ENCODE measurements around the gene CLIC2. TPM values are rescaled to one million over a fixed set of nuclear protein-coding genes. Genes with fewer than 3 reads are reported as not detected.
"Not testable (repeated sequence)": the region's sequence is repeated elsewhere in the genome, so short reads cannot be mapped to it uniquely, and the experiment has no call there.

Gene CLIC2
- total RNA-seq, 1 experiment from 2014 or later = 2.7 TPM

DNA sequence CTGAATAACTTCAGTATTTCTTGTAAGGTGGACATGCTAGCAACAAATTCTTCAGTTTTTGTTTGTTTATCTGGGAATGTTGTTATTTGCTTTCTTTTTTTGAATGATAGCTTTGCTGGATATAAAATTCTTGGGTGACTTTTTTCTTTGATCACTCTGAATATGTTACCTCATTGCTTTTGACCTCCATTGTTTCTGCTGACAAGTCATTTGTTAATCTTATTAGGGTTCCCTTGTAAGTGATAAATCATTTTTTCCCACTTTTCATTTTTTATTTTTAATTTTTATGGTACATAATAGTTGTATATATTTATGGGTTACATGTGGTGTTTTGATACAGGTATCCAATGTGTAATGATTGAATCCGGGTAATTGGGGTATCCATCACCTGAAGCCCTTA, 63.4 kb downstream of the CLIC2 start:
- Histone ChIP-seq H3K27ac (ENCODE audit: low read depth, low read length, poor library complexity, severe bottlenecking) (no peak overlapping the region), H3K4me3 (ENCODE audit: low read depth, low read length, poor library complexity, severe bottlenecking) (no peak overlapping the region), H3K27me3 (replicated peaks; ENCODE audit: insufficient read depth, low read depth, low read length, poor library complexity) (no peaks in the 10 kb centered on the region), H3K9me3 (ENCODE audit: low read depth, low read length, poor library complexity, severe bottlenecking) (peaks cover 9% of the 10 kb centered on the region), H3K36me3 (ENCODE audit: insufficient read depth, low read length, poor library complexity, severe bottlenecking) (no peaks in the 10 kb centered on the region), H3K4me1 (ENCODE audit: insufficient read depth, low read length, poor library complexity, severe bottlenecking) (no peaks in the 10 kb centered on the region)
- CTCF ChIA-PET = no interaction called here
- no TSS peak for BruUV-seq (replicated peaks)
- no peak for TF ChIP-seq EZH2 (IDR thresholded peaks at IDR 0.05; ENCODE audit: borderline replicate concordance, low read depth, low read length, poor library complexity, severe bottlenecking)
- TF ChIP-seq, protein P1, sequence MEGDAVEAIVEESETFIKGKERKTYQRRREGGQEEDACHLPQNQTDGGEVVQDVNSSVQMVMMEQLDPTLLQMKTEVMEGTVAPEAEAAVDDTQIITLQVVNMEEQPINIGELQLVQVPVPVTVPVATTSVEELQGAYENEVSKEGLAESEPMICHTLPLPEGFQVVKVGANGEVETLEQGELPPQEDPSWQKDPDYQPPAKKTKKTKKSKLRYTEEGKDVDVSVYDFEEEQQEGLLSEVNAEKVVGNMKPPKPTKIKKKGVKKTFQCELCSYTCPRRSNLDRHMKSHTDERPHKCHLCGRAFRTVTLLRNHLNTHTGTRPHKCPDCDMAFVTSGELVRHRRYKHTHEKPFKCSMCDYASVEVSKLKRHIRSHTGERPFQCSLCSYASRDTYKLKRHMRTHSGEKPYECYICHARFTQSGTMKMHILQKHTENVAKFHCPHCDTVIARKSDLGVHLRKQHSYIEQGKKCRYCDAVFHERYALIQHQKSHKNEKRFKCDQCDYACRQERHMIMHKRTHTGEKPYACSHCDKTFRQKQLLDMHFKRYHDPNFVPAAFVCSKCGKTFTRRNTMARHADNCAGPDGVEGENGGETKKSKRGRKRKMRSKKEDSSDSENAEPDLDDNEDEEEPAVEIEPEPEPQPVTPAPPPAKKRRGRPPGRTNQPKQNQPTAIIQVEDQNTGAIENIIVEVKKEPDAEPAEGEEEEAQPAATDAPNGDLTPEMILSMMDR (conservative IDR thresholded peaks at IDR 0.05; ENCODE audit: low read depth, low read length) = no peak
- intact Hi-C loops (cut with micrococcal nuclease; ENCODE audit: unreplicated experiment) = no loop called here
- no peak for DNase-seq (ENCODE audit: low spot score)
- POLR2A ChIA-PET (ENCODE audit: low non-redundant PET) = no interaction called here

DNA sequence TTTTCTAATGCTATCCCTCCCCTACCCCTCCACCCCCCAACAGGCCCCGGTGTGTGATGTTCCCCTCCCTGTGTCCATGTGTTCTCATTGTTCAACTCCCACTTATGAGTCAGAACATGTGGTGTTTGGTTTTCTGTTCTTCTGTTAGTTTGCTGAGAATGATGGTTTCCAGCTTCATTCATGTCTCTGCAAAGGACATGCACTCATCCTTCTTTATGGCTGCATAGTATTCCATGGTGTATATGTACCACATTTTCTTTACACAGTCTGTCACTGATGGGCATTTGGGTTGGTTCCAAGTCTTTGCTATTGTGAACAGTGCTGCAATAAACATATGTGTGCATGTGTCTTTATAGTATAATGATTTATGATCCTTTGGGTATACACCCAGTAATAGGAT, 66.4 kb downstream of the CLIC2 start:
- H3K4me1 ChIP-seq (ENCODE audit: insufficient read depth, low read length, poor library complexity, severe bottlenecking); H3K9me3 ChIP-seq (ENCODE audit: low read depth, low read length, poor library complexity, severe bottlenecking); H3K27me3 ChIP-seq (replicated peaks; ENCODE audit: insufficient read depth, low read depth, low read length, poor library complexity); H3K36me3 ChIP-seq (ENCODE audit: insufficient read depth, low read length, poor library complexity, severe bottlenecking); DNase-seq (ENCODE audit: low spot score); H3K4me3 ChIP-seq (ENCODE audit: low read depth, low read length, poor library complexity, severe bottlenecking); POLR2A ChIA-PET (ENCODE audit: low non-redundant PET); BruUV-seq (replicated peaks); CTCF ChIA-PET; H3K27ac ChIP-seq (ENCODE audit: low read depth, low read length, poor library complexity, severe bottlenecking); intact Hi-C loops (cut with micrococcal nuclease; ENCODE audit: unreplicated experiment): not testable (repeated sequence)

DNA sequence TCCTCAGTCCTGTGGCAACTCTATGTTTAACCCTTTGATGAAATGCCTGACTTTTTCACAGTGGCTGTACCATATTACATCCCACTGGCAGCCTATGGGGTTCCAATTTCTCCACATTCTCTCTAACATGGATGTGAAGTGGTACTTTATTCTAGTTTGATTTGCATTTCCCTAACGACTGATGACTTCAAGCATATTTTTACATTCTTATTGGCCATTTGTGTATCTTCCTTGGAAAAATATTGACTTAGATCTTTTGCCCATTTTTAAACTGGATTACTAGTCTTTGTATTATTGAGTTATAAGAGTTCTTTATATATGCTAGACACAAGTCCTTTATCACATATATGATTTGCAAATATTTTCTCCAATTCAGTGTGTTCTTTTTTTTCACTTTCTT, 68.0 kb downstream of the CLIC2 start:
- no peak overlapping the region for H3K4me3 ChIP-seq (ENCODE audit: low read depth, low read length, poor library complexity, severe bottlenecking)

More for the DNA sequence above, 68.0 kb downstream of the CLIC2 start:
- DNase-seq (ENCODE audit: low spot score) = no peak
- ChIA-PET CTCF (no interaction called here), POLR2A (ENCODE audit: low non-redundant PET) (no interaction called here)
- H3K4me1 ChIP-seq (ENCODE audit: insufficient read depth, low read length, poor library complexity, severe bottlenecking) = no peaks in the 10 kb centered on the region
- H3K27ac ChIP-seq (ENCODE audit: low read depth, low read length, poor library complexity, severe bottlenecking) = no peak overlapping the region
- intact Hi-C loops (cut with micrococcal nuclease; ENCODE audit: unreplicated experiment) = no loop called here
- no peaks in the 10 kb centered on the region for H3K27me3 ChIP-seq (replicated peaks; ENCODE audit: insufficient read depth, low read depth, low read length, poor library complexity)
- H3K9me3 ChIP-seq (ENCODE audit: low read depth, low read length, poor library complexity, severe bottlenecking) = peaks cover 9% of the 10 kb centered on the region
- no TSS peak for BruUV-seq (replicated peaks)
- TF ChIP-seq EZH2 (IDR thresholded peaks at IDR 0.05; ENCODE audit: borderline replicate concordance, low read depth, low read length, poor library complexity, severe bottlenecking) = no peak
- TF ChIP-seq, protein P1 (conservative IDR thresholded peaks at IDR 0.05; ENCODE audit: low read depth, low read length) = no peak
- no peaks in the 10 kb centered on the region for H3K36me3 ChIP-seq (ENCODE audit: insufficient read depth, low read length, poor library complexity, severe bottlenecking)

Data from A673 (cell line).